ENCODE results near the gene UMODL1.

GRCh38 chr21:42068256-42068545 lies 2.9 kb upstream of the UMODL1 start:
- TF ChIP-seq, protein P1, sequence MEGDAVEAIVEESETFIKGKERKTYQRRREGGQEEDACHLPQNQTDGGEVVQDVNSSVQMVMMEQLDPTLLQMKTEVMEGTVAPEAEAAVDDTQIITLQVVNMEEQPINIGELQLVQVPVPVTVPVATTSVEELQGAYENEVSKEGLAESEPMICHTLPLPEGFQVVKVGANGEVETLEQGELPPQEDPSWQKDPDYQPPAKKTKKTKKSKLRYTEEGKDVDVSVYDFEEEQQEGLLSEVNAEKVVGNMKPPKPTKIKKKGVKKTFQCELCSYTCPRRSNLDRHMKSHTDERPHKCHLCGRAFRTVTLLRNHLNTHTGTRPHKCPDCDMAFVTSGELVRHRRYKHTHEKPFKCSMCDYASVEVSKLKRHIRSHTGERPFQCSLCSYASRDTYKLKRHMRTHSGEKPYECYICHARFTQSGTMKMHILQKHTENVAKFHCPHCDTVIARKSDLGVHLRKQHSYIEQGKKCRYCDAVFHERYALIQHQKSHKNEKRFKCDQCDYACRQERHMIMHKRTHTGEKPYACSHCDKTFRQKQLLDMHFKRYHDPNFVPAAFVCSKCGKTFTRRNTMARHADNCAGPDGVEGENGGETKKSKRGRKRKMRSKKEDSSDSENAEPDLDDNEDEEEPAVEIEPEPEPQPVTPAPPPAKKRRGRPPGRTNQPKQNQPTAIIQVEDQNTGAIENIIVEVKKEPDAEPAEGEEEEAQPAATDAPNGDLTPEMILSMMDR (IDR thresholded peaks at IDR 0.05; ENCODE audit: low read depth, low read length) = no peak
- TF ChIP-seq POLR2A (IDR thresholded peaks at IDR 0.05; ENCODE audit: extremely low read depth, insufficient read length) = no peak

Measured in NB4 (cell line).